GM12878 (cell line): Measurements from ENCODE around the gene TEX101. TPM values are rescaled to one million over a fixed set of nuclear protein-coding genes. Genes with fewer than 3 reads are reported as not detected.
"Not testable (repeated sequence)": the region's sequence is repeated elsewhere in the genome, so short reads cannot be mapped to it uniquely, and the experiment has no call there.

ENCODE experiments used
- ATAC-seq: fragments of 200-7000 bp; cut with Tn5 transposase; 3 replicates; pipeline ENCODE4 v1.9.1; 2020; ENCODE audit warnings: mild to moderate bottlenecking, moderate library complexity
- BruUV-seq: library from RNA; stranded (reverse); fragments of 400-500 nt; replicated peaks from 2 replicates; lab custom pipeline; 2021; lab: Mats Ljungman, UMichigan
- CTCF ChIA-PET: fragments of 300-600 bp; sonication (Branson Sonifier 250); formaldehyde crosslinking; extraction: SDS; loops from one replicate; lab custom pipeline; 2021; ENCODE audit warnings: inconsistent platforms; lab: Yijun Ruan, JAX
- POLR2A ChIA-PET: fragments of 350-600 bp; formaldehyde crosslinking; extraction: SDS; loops from one replicate; lab custom pipeline; 2021; ENCODE audit warnings: inconsistent platforms; lab: Charles Lee
- RAD21 ChIA-PET: fragments of 300-600 bp; sonication (Branson Sonifier 250); formaldehyde crosslinking; loops from one replicate; lab custom pipeline; 2023; ENCODE audit warnings: antibody characterized with exemption; ENCODE audit not compliant: unreplicated experiment; lab: Charles Lee
- SMC1A ChIA-PET: fragments of 300-600 bp; sonication (Branson Sonifier 250); formaldehyde crosslinking; loops from one replicate; lab custom pipeline; 2023; ENCODE audit not compliant: unreplicated experiment, uncharacterized antibody; lab: Charles Lee
- DNase-seq: peaks from one replicate; pipeline ENCODE4 v3.0.0-alpha.2; 2011; ENCODE audit warnings: low read depth, low spot score
- FAIRE-seq: peaks from 3 replicates; lab custom pipeline; 2011; peaks lifted over from hg19 to GRCh38; lab: Jason Lieb, UNC
- H2AFZ ChIP-seq: 2 replicates; pipeline ENCODE4 v1.6.0; 2011; ENCODE audit warnings: low read depth, low read length, control low read depth; ENCODE audit not compliant: control insufficient read depth
- H3K27ac ChIP-seq: 2 replicates; pipeline ENCODE4 v1.5.1; 2011; ENCODE audit warnings: control low read depth; ENCODE audit not compliant: control insufficient read depth, insufficient read depth
- H3K27me3 ChIP-seq, 2 experiments: replicated peaks in 1 of 2; 2 replicates each; pipeline versions ENCODE4 v1.6.0 to v1.6.1; 2011; ENCODE audit warnings: low read length in 1 of 2; ENCODE audit not compliant: control insufficient read depth in 2 of 2, insufficient read depth in 2 of 2
- H3K36me3 ChIP-seq, 2 experiments: 2 replicates each; pipeline ENCODE4 v1.5.1; 2011; ENCODE audit warnings: low read length in 1 of 2; ENCODE audit not compliant: control insufficient read depth in 2 of 2, insufficient read depth in 2 of 2
- H3K4me1 ChIP-seq: 2 replicates; pipeline ENCODE4 v1.6.1; 2011; ENCODE audit warnings: mild to moderate bottlenecking, low read length, moderate library complexity, mixed read lengths; ENCODE audit not compliant: control insufficient read depth, insufficient read depth
- H3K4me2 ChIP-seq: 2 replicates; pipeline ENCODE4 v1.6.0; 2011; ENCODE audit warnings: control low read depth; ENCODE audit not compliant: control insufficient read depth, insufficient read depth
- H3K4me3 ChIP-seq: fragments of 200-600 bp; sonication (generic); 2 replicates; pipeline ENCODE4 v1.5.1; 2016
- H3K79me2 ChIP-seq: 2 replicates; pipeline ENCODE4 v1.6.0; 2011; ENCODE audit warnings: low read length; ENCODE audit not compliant: control insufficient read depth, insufficient read depth
- H3K9ac ChIP-seq: 2 replicates; pipeline ENCODE4 v1.8.0; 2011; ENCODE audit warnings: low read length, control low read depth, mixed read lengths; ENCODE audit not compliant: control insufficient read depth, insufficient read depth
- H3K9me3 ChIP-seq: replicated peaks from 3 replicates; pipeline ENCODE4 v1.5.1; 2011; ENCODE audit warnings: mild to moderate bottlenecking, low read length; ENCODE audit not compliant: control insufficient read depth, insufficient read depth
- H4K20me1 ChIP-seq: 2 replicates; pipeline ENCODE4 v1.6.0; 2011; ENCODE audit not compliant: control insufficient read depth, insufficient read depth
- ATF7 ChIP-seq: fragments of 450-650 bp; IDR thresholded peaks from 2 replicates; pipeline ENCODE4 v1.6.1; 2016; ENCODE audit warnings: low read depth, mild to moderate bottlenecking
- BCL11A ChIP-seq: IDR thresholded peaks from 2 replicates; pipeline ENCODE4 v1.6.1; 2011; ENCODE audit warnings: low read depth, low read length
- EED ChIP-seq: sonication (generic); IDR thresholded peaks from 2 replicates; pipeline ENCODE4 v1.6.1; 2016; ENCODE audit warnings: antibody characterized with exemption, low read depth
- NR2C2 ChIP-seq: IDR thresholded peaks from 2 replicates; pipeline ENCODE4 v1.6.1; 2011; ENCODE audit warnings: borderline replicate concordance, low read depth; ENCODE audit not compliant: control insufficient read depth, insufficient read length
- NRF1 ChIP-seq: conservative IDR thresholded peaks from 2 replicates; pipeline ENCODE4 v1.6.1; 2011; ENCODE audit warnings: mild to moderate bottlenecking, low read depth, low read length, improper control_type of control experiment
- WGBS: methylation state at CpG from one replicate; pipeline ENCODE4 v1.1.6; 2016; ENCODE audit warnings: low lambda C conversion rate; ENCODE audit not compliant: insufficient replicate concordance, insufficient coverage; ENCODE audit errors: missing lambda C conversion rate; 5-methylcytosine and 5-hydroxymethylcytosine counted together
- in situ Hi-C: fragments of 300-500 bp; cut with MboI; formaldehyde crosslinking; loops from 9 replicates; pipeline ENCODE4 v1.14.3; 2018; ENCODE audit warnings: mixed read lengths
- intact Hi-C: fragments of 100-400 bp; cut with micrococcal nuclease; formaldehyde crosslinking; loops from one replicate; pipeline ENCODE4 v1.14.2; 2022; ENCODE audit not compliant: unreplicated experiment
- polyA plus RNA-seq, 11 experiments: library from polyadenylated mRNA; depleted of rRNA in 4 of 11; unstranded in 6 of 11; stranded (reverse) in 5 of 11; fragments of >200 nt; fragmentation: Nextera tagmentation in 4 of 11; fragmentation: Illumina TruSeq in 1 of 11; extraction: Ambion mirVana in 4 of 11; extraction: Trizol in 1 of 11; gene quantifications; 1 replicate in 1 of 11; 2 replicates in 10 of 11; pipeline versions ENCODE4 v1.2.1 to v1.2.3, GENCODE V29; 2011 to 2016; ENCODE audit warnings: inconsistent platforms in 2 of 11, missing spikeins in 2 of 11, low read depth in 1 of 11
- total RNA-seq, 4 experiments: library from RNA; depleted of rRNA in 3 of 4; stranded (reverse); fragments of >200 nt in 3 of 4; fragmentation: Illumina TruSeq in 1 of 4; extraction: Trizol in 1 of 4; gene quantifications; 2 replicates each; pipeline versions ENCODE4 v1.2.1 to v1.2.3, GENCODE V29; 2013 to 2021
- TF ChIP-seq, protein P1 (sequence below): fragments of 450-650 bp; IDR thresholded peaks from 2 replicates; pipeline ENCODE4 v1.6.1; 2017; ENCODE audit warnings: antibody characterized with exemption, mild to moderate bottlenecking, moderate library complexity

TEX101 gene
- total and polyA plus RNA-seq, 10 of the 15 experiments (the other 5 are each of a cell fraction or from before 2014, with no cell fraction given), result not detected

DNA sequence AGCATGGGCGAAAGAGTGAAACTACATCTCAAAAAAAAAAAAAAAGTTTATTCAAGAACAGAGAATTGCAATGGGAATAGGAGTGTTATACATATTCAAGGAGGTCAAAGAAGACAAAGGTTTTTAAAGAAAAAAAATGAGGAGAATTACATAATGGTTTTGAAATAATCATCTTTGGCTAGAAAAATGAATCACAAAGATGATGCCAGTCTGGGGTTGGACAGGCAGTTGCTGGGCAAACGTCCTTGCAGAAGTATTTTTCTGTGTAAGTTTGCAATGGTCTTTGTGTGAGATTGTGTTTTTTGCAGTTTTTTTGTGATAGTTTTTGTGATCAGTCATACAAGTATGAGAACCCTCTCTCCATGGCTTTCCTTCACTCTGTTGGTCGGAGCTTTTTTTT lies 27.0 kb downstream of the TEX101 start:
- intact Hi-C loops, result loop anchor here (10.0 kb wide), 1 partner anchor 343 kb away; the partner anchor contains the start of gene KCNN4
- Histone ChIP-seq H3K4me2 (no peak overlapping the region), H3K27ac (no peak overlapping the region)
- TF ChIP-seq, protein P1, sequence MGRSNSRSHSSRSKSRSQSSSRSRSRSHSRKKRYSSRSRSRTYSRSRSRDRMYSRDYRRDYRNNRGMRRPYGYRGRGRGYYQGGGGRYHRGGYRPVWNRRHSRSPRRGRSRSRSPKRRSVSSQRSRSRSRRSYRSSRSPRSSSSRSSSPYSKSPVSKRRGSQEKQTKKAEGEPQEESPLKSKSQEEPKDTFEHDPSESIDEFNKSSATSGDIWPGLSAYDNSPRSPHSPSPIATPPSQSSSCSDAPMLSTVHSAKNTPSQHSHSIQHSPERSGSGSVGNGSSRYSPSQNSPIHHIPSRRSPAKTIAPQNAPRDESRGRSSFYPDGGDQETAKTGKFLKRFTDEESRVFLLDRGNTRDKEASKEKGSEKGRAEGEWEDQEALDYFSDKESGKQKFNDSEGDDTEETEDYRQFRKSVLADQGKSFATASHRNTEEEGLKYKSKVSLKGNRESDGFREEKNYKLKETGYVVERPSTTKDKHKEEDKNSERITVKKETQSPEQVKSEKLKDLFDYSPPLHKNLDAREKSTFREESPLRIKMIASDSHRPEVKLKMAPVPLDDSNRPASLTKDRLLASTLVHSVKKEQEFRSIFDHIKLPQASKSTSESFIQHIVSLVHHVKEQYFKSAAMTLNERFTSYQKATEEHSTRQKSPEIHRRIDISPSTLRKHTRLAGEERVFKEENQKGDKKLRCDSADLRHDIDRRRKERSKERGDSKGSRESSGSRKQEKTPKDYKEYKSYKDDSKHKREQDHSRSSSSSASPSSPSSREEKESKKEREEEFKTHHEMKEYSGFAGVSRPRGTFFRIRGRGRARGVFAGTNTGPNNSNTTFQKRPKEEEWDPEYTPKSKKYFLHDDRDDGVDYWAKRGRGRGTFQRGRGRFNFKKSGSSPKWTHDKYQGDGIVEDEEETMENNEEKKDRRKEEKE, result no peak
- TF ChIP-seq BCL11A, result no peak
- no peak for TF ChIP-seq EED
- no peak for TF ChIP-seq NR2C2
- no peak for TF ChIP-seq ATF7
- no peak for TF ChIP-seq NRF1
- TF ChIP-seq, all 136 proteins: peak for 0
- no peak overlapping the region for H2AFZ ChIP-seq
- H3K79me2 ChIP-seq, result no peaks in the 10 kb centered on the region
- FAIRE-seq (no peak), DNase-seq (no peak), ATAC-seq (no peak)
- in situ Hi-C loops, result loop anchor here (10.0 kb wide), 1 partner anchor 363 kb away; the partner anchor contains the start of gene LYPD5
- BruUV-seq, result no TSS peak
- H3K9ac ChIP-seq, result no peak overlapping the region
- no peaks in the 10 kb centered on the region for H3K36me3 ChIP-seq
- ChIA-PET RAD21 (interaction anchor here (9.1 kb wide), 1 partner anchor 77 kb away, joined by 186 read pairs; no protein-coding TSS in a partner anchor), SMC1A (no interaction called here), CTCF (interaction anchor here (0.7 to 2.6 kb wide), 3 partner anchors 9 to 950 kb away, joined by 3 to 15 read pairs (median 3); no protein-coding TSS in a partner anchor), POLR2A (no interaction called here)
- no peaks in the 10 kb centered on the region for H3K4me1 ChIP-seq
- peaks cover 0 to 2% of the 10 kb centered on the region in 2 experiments; a peak in 1 of 4 replicates for H3K27me3 ChIP-seq
- H3K9me3 ChIP-seq, result no peaks in the 10 kb centered on the region; the same call in 2 of the 3 replicates
- 20% methylated on average over 3 of the region's 3 CpGs for WGBS
- H4K20me1 ChIP-seq, result no peaks in the 10 kb centered on the region
- H3K4me3 ChIP-seq, result no peak overlapping the region

DNA sequence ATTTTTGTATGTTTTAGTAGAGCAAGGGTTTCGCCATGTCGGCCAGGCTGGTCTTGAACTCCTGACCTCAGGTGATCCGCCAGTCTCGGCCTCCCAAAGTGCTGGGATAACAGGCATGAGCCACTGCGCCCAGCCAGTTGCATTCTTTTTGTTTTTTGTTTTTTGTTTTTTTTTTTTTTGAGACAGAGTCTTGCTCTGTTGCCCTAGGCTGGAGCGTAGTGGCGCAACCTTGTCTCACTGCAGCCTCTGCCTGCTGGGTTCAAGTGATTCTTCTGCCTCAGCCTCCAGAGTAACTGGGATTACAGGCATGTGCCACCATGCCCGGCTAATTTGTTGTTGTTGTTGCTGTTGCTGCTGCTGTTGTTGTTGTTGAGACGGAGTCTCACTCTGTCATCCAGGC lies 29.4 kb downstream of the TEX101 start:
- H3K9me3 ChIP-seq, H2AFZ ChIP-seq, H3K4me1 ChIP-seq, POLR2A ChIA-PET, H3K9ac ChIP-seq, H3K79me2 ChIP-seq, BruUV-seq, FAIRE-seq, H3K36me3 ChIP-seq, H3K27ac ChIP-seq, H4K20me1 ChIP-seq, H3K4me2 ChIP-seq, H3K4me3 ChIP-seq, ATAC-seq, H3K27me3 ChIP-seq, DNase-seq: not testable (repeated sequence)
- 68% methylated on average over 9 of the region's 9 CpGs for WGBS
- in situ Hi-C loops (loop anchor here (10.0 kb wide), 1 partner anchor 361 kb away; the partner anchor contains the start of gene LYPD5), intact Hi-C loops (loop anchor here (10.0 kb wide), 1 partner anchor 341 kb away; the partner anchor contains the start of gene KCNN4)
- SMC1A ChIA-PET, result interaction anchor here (1.6 to 6.3 kb wide), 2 partner anchors 12 to 76 kb away, joined by 5 to 194 read pairs; no protein-coding TSS in a partner anchor
- RAD21 ChIA-PET, result interaction anchor here (9.1 kb wide), 1 partner anchor 75 kb away, joined by 186 read pairs; no protein-coding TSS in a partner anchor
- CTCF ChIA-PET, result interaction anchor here (1.1 to 6.6 kb wide), 4 partner anchors 11 to 151 kb away, joined by 3 to 393 read pairs (median 12); no protein-coding TSS in a partner anchor
